ENCODE data around the gene KDM4C. TPM values are rescaled to one million over a fixed set of nuclear protein-coding genes. Genes with fewer than 3 reads are reported as not detected.

Gene KDM4C
- total and polyA plus RNA-seq, 2 donors (not counting 1 experiment from before 2014, with no cell fraction given): 49.7 to 141 TPM

GRCh38 chr9:6955251-6955921 lies 197.6 kb downstream of the KDM4C start:
- H3K9ac ChIP-seq (ENCODE audit: low read length): no peak overlapping the region
- ATAC-seq (ENCODE audit: low read depth) (peak; percentile 33), DNase-seq (no peak)
- H3K79me2 ChIP-seq (ENCODE audit: control insufficient read depth, insufficient read depth, low read length): peaks cover 58% of the 10 kb centered on the region
- no peak overlapping the region for H2AFZ ChIP-seq (ENCODE audit: insufficient read depth, low read depth, low read length, poor library complexity, severe bottlenecking)
- ChIA-PET CTCF (interaction anchor here (1.0 to 1.2 kb wide), 2 partner anchors 16 to 603 kb away, joined by 3 to 5 read pairs; no protein-coding TSS in a partner anchor), POLR2A (no interaction called here)
- intact Hi-C loops (cut with micrococcal nuclease): no loop called here
- H4K20me1 ChIP-seq (ENCODE audit: control insufficient read depth, insufficient read depth, low read length, poor library complexity, severe bottlenecking): peaks cover 36% of the 10 kb centered on the region
- H3K27me3 ChIP-seq (replicated peaks in 1 of 4; ENCODE audit: control extremely low read depth in 1 of 4, control insufficient read depth in 3 of 4, insufficient read depth in 4 of 4, low read length in 3 of 4): no peaks in the 10 kb centered on the region
- no peaks in the 10 kb centered on the region for H3K9me3 ChIP-seq (ENCODE audit: control extremely low read depth in 1 of 3, control insufficient read depth in 2 of 3, insufficient read depth in 1 of 3, low read length in 2 of 3)
- H3K4me3 Mint-ChIP-seq: peak overlapping the region; percentile 20
- peak overlapping the region; percentile 81 for H3K27ac Mint-ChIP-seq
- peak overlapping the region in 1 of 2 donors; percentile 9 for H3K27ac ChIP-seq (ENCODE audit: low read length in 2 of 2)
- no peaks in the 10 kb centered on the region for H3K27me3 Mint-ChIP-seq
- no peak overlapping the region for H3K4me3 ChIP-seq (ENCODE audit: control extremely low read depth in 1 of 5, extremely low read depth in 1 of 5, insufficient read depth in 1 of 5, low read depth in 2 of 5, low read length in 4 of 5)
- peaks cover 20 to 22% of the 10 kb centered on the region in 2 donors for H3K4me1 ChIP-seq (ENCODE audit: control insufficient read depth in 2 of 2, insufficient read depth in 2 of 2, low read length in 2 of 2)
- 0% methylated on average over 3 of the region's 7 CpGs for WGBS (ENCODE audit: insufficient coverage)
- peak overlapping the region; percentile 20 for H3K4me2 ChIP-seq (replicated peaks; ENCODE audit: low read depth, low read length, poor library complexity, severe bottlenecking)
- no peaks in the 10 kb centered on the region for H3K9me3 Mint-ChIP-seq (ENCODE audit: insufficient read depth)
- TF ChIP-seq EZH2 (IDR thresholded peaks at IDR 0.05; ENCODE audit: borderline replicate concordance, insufficient read depth, low read depth, low read length, poor library complexity, severe bottlenecking): no peak
- no peak for TF ChIP-seq CTCF (IDR thresholded peaks at IDR 0.05)
- H3K4me1 Mint-ChIP-seq: peaks cover 47% of the 10 kb centered on the region
- peaks cover 0 to 8% of the 10 kb centered on the region in 2 experiments for H3K36me3 ChIP-seq (replicated peaks in 1 of 2; ENCODE audit: control extremely low read depth in 1 of 2, control insufficient read depth in 1 of 2, extremely low read depth in 1 of 2, insufficient read depth in 2 of 2, low read length in 1 of 2)

- Histone ChIP-seq H3K9me3 (ENCODE audit: control extremely low read depth in 1 of 3, control insufficient read depth in 2 of 3, insufficient read depth in 1 of 3, low read length in 2 of 3) (no peaks in the 10 kb centered on the region), H3K27me3 (replicated peaks in 1 of 4; ENCODE audit: control extremely low read depth in 1 of 4, control insufficient read depth in 3 of 4, insufficient read depth in 4 of 4, low read length in 3 of 4) (no peaks in the 10 kb centered on the region), H4K20me1 (ENCODE audit: control insufficient read depth, insufficient read depth, low read length, poor library complexity, severe bottlenecking) (peaks cover 32% of the 10 kb centered on the region), H3K9ac (ENCODE audit: low read length) (no peak overlapping the region), H3K4me1 (ENCODE audit: control insufficient read depth in 2 of 2, insufficient read depth in 2 of 2, low read length in 2 of 2) (peaks cover 21 to 26% of the 10 kb centered on the region in 2 donors), H3K27ac (ENCODE audit: low read length in 2 of 2) (no peak overlapping the region), H3K36me3 (replicated peaks in 1 of 2; ENCODE audit: control extremely low read depth in 1 of 2, control insufficient read depth in 1 of 2, extremely low read depth in 1 of 2, insufficient read depth in 2 of 2, low read length in 1 of 2) (peaks cover 5 to 21% of the 10 kb centered on the region in 2 experiments), H3K4me3 (ENCODE audit: control extremely low read depth in 1 of 5, extremely low read depth in 1 of 5, insufficient read depth in 1 of 5, low read depth in 2 of 5, low read length in 4 of 5) (no peak overlapping the region), H3K79me2 (ENCODE audit: control insufficient read depth, insufficient read depth, low read length) (peaks cover 56% of the 10 kb centered on the region), H3K4me2 (replicated peaks; ENCODE audit: low read depth, low read length, poor library complexity, severe bottlenecking) (no peak overlapping the region), H2AFZ (ENCODE audit: insufficient read depth, low read depth, low read length, poor library complexity, severe bottlenecking) (no peak overlapping the region)
- H3K4me1 Mint-ChIP-seq: peaks cover 52% of the 10 kb centered on the region
- CTCF ChIA-PET: no interaction called here
- H3K27me3 Mint-ChIP-seq: no peaks in the 10 kb centered on the region
- DNase-seq (no peak), ATAC-seq (ENCODE audit: low read depth) (no peak)
- POLR2A ChIA-PET: no interaction called here
- H3K9me3 Mint-ChIP-seq (ENCODE audit: insufficient read depth): no peaks in the 10 kb centered on the region
- 100% methylated on average over 2 of the region's 2 CpGs for WGBS (ENCODE audit: insufficient coverage)
- no peak for TF ChIP-seq CTCF (IDR thresholded peaks at IDR 0.05)
- no peak for TF ChIP-seq EZH2 (IDR thresholded peaks at IDR 0.05; ENCODE audit: borderline replicate concordance, insufficient read depth, low read depth, low read length, poor library complexity, severe bottlenecking)
- intact Hi-C loops (cut with micrococcal nuclease): no loop called here
- no peak overlapping the region for H3K27ac Mint-ChIP-seq
- H3K4me3 Mint-ChIP-seq: no peak overlapping the region
Measured at GRCh38 chr9:6956879-6957278, 199.1 kb downstream of the KDM4C start.
